Measurements from ENCODE around the gene GABRP.

- TF ChIP-seq POLR2A (IDR thresholded peaks at IDR 0.05) (no peak), CTCF (IDR thresholded peaks at IDR 0.05) (no peak)
These were observed 52.7 kb downstream of the GABRP start for GRCh38 chr5:170836226-170836625.

Measured in uterus (tissue), 2 donors.